PC-9 (cell line): ENCODE results near the gene MKRN2. TPM values are rescaled to one million over a fixed set of nuclear protein-coding genes. Genes with fewer than 3 reads are reported as not detected.

ENCODE experiments used
- BruUV-seq: library from RNA; stranded (reverse); fragments of 400-500 nt; replicated peaks from 2 replicates; lab custom pipeline; 2021; lab: Mats Ljungman, UMichigan
- CTCF ChIA-PET: fragments of 300-600 bp; sonication (Branson Sonifier 250); formaldehyde crosslinking; loops from one replicate; lab custom pipeline; 2022; ENCODE audit warnings: antibody characterized with exemption; lab: Charles Lee
- POLR2A ChIA-PET: fragments of 300-600 bp; sonication (Branson Sonifier 250); formaldehyde crosslinking; loops from one replicate; lab custom pipeline; 2022; ENCODE audit warnings: antibody characterized with exemption; ENCODE audit not compliant: unreplicated experiment; lab: Charles Lee
- DNase-seq, 2 experiments: peaks; one replicate each; pipeline versions ENCODE4 v3.0.0 to v3.0.0-alpha.2; 2015 to 2022; ENCODE audit warnings: mixed read lengths in 1 of 2
- H2AFZ ChIP-seq: fragments of 200-600 bp; sonication (generic); 2 replicates; pipeline ENCODE4 v1.8.1; 2017; ENCODE audit warnings: antibody characterized with exemption
- H3F3A ChIP-seq: fragments of 200-600 bp; sonication (generic); 2 replicates; pipeline ENCODE4 v1.8.1; 2017; ENCODE audit warnings: antibody characterized with exemption, mild to moderate bottlenecking, low read depth; ENCODE audit not compliant: insufficient read depth
- H3K27ac ChIP-seq: fragments of 200-600 bp; sonication (generic); 2 replicates; pipeline ENCODE4 v1.6.1; 2016; ENCODE audit warnings: mixed run types
- H3K27me3 ChIP-seq: fragments of 200-600 bp; sonication (generic); 2 replicates; pipeline ENCODE4 v1.6.1; 2016; ENCODE audit warnings: low read depth, mixed run types; ENCODE audit not compliant: insufficient read depth
- H3K36me3 ChIP-seq: fragments of 200-600 bp; sonication (generic); 2 replicates; pipeline ENCODE4 v1.6.1; 2016; ENCODE audit warnings: low read depth, mixed run types
- H3K4me1 ChIP-seq: fragments of 200-600 bp; sonication (generic); replicated peaks from 2 replicates; pipeline ENCODE4 v1.6.1; 2016; ENCODE audit warnings: mixed run types; ENCODE audit not compliant: insufficient read depth
- H3K4me2 ChIP-seq: fragments of 200-600 bp; sonication (generic); 2 replicates; pipeline ENCODE4 v1.6.1; 2017; ENCODE audit warnings: mixed run types
- H3K4me3 ChIP-seq: fragments of 200-600 bp; sonication (generic); 2 replicates; pipeline ENCODE4 v1.6.1; 2016; ENCODE audit warnings: mixed run types
- H3K79me2 ChIP-seq: fragments of 200-600 bp; sonication (generic); 2 replicates; pipeline ENCODE4 v1.6.1; 2017; ENCODE audit warnings: low read depth, mixed run types
- H3K9me2 ChIP-seq: fragments of 200-600 bp; sonication (generic); 2 replicates; pipeline ENCODE4 v1.8.1; 2017; ENCODE audit warnings: mild to moderate bottlenecking; ENCODE audit not compliant: insufficient read depth
- H3K9me3 ChIP-seq: fragments of 200-600 bp; sonication (generic); 2 replicates; pipeline ENCODE4 v1.8.1; 2016; ENCODE audit warnings: low read depth; ENCODE audit not compliant: insufficient read depth
- H4K20me1 ChIP-seq: fragments of 200-600 bp; sonication (generic); 2 replicates; pipeline ENCODE4 v1.8.1; 2017; ENCODE audit not compliant: insufficient read depth
- EZH2 ChIP-seq: fragments of 200-600 bp; sonication (generic); IDR thresholded peaks from 2 replicates; pipeline ENCODE4 v1.8.0; 2017; ENCODE audit warnings: antibody characterized with exemption, low read depth
- intact Hi-C: fragments of 100-400 bp; cut with micrococcal nuclease; formaldehyde crosslinking; loops from one replicate; pipeline ENCODE4 v1.10.0; 2022; ENCODE audit not compliant: unreplicated experiment
- total RNA-seq: library from RNA; stranded (reverse); gene quantifications from 2 replicates; pipeline ENCODE4 v1.2.3, GENCODE V29; 2021
- TF ChIP-seq, protein P1 (sequence below): fragments of 200-600 bp; sonication (generic); conservative IDR thresholded peaks from 2 replicates; pipeline ENCODE4 v1.6.1; 2017; ENCODE audit warnings: mixed run types, antibody characterized with exemption, mild to moderate bottlenecking, moderate library complexity

Gene MKRN2
- total RNA-seq, 1 experiment from 2014 or later = 25.0 TPM

DNA sequence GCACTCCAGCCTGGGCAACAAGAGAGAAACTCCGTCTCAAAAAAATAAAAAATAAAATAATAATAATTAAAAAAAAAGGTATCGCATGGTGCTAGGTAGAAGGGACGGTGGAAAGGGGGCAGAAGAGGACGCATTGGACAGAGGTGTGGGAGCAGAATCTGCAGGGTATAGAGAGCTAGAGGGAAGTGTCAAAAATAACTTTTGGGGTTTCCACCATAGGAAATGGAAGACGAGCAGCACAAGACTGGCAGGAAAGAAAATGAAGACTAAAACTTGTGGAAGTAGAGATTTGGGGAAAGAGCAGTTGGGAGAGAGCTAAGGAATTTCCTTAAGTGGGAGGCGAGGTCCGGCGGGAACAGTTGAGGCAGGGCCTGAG lies 585 bp upstream of the MKRN2 start:
- Histone ChIP-seq H3K4me1 (peaks cover 21% of the 10 kb centered on the region), H4K20me1 (peaks cover 30% of the 10 kb centered on the region), H2AFZ (peak overlapping the region; percentile 98), H3K4me3 (peak overlapping the region; percentile 74), H3K27ac (peak overlapping the region; percentile 80), H3K9me3 (no peaks in the 10 kb centered on the region), H3K36me3 (no peaks in the 10 kb centered on the region), H3K9me2 (0 out of 2 replicates have a peak, but pooled peaks cover 5% of the 10 kb centered on the region), H3F3A (peaks cover 13% of the 10 kb centered on the region), H3K79me2 (peaks cover 43% of the 10 kb centered on the region), H3K27me3 (no peaks in the 10 kb centered on the region), H3K4me2 (peak overlapping the region; percentile 83)
- no peak for TF ChIP-seq EZH2
- intact Hi-C loops = loop anchor here (1.0 to 5.0 kb wide), 2 partner anchors 74 to 421 kb away; partner anchors contain the start of gene TSEN2
- no peak for DNase-seq
- POLR2A ChIA-PET = interaction anchor here (0.6 to 0.7 kb wide), 3 partner anchors 9 to 1460 kb away, joined by 4 to 13 read pairs (median 11); no protein-coding TSS in a partner anchor
- CTCF ChIA-PET = no interaction called here
- BruUV-seq = TSS peak; percentile 73

DNA sequence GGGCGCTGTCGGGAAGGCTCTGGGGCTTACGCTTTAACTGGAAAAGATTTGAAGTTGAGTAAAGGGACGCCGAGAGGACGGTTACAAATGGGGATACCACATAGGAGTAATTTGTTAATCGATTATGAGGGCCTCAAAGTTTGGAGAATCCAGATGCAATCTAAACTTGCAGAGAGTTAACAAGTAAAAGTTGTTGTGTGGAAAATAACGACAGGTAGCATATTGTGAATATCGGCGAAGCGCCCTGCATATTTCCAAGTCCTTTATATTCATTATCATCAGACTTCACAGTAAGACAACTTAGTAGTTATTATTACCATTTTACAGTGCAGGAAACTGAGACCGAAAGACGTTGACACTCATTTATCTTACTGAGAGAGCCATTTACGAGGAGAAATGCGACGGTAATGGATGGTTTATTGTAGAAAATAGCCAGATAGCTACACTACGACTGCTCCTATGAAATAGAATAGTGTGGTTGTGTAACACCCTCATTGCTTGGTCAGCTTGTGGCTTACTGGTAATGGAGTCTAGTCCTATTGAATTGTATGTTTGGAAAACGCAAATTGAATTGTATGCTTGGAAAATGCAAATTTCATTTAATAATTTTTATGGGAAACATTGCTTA lies 700 bp downstream of the MKRN2 start:
- peak overlapping the region; percentile 80 for H3K27ac ChIP-seq
- POLR2A ChIA-PET = interaction anchor here (0.6 kb wide), 1 partner anchor 390 kb away, joined by 3 read pairs; no protein-coding TSS in a partner anchor
- 0 out of 2 replicates have a peak, but pooled peaks cover 5% of the 10 kb centered on the region for H3K9me2 ChIP-seq
- no TSS peak for BruUV-seq
- H4K20me1 ChIP-seq = peaks cover 42% of the 10 kb centered on the region
- peaks cover 13% of the 10 kb centered on the region for H3F3A ChIP-seq
- H3K36me3 ChIP-seq = no peaks in the 10 kb centered on the region
- no peak for DNase-seq
- H3K27me3 ChIP-seq = no peaks in the 10 kb centered on the region
- no peaks in the 10 kb centered on the region for H3K9me3 ChIP-seq
- peak overlapping the region; percentile 83 for H3K4me2 ChIP-seq
- CTCF ChIA-PET = interaction anchor here (0.6 to 0.7 kb wide), 2 partner anchors 27 to 1337 kb away, joined by 5 read pairs; no protein-coding TSS in a partner anchor
- H2AFZ ChIP-seq = peak overlapping the region; percentile 89
- no peak for TF ChIP-seq EZH2
- TF ChIP-seq, protein P1, sequence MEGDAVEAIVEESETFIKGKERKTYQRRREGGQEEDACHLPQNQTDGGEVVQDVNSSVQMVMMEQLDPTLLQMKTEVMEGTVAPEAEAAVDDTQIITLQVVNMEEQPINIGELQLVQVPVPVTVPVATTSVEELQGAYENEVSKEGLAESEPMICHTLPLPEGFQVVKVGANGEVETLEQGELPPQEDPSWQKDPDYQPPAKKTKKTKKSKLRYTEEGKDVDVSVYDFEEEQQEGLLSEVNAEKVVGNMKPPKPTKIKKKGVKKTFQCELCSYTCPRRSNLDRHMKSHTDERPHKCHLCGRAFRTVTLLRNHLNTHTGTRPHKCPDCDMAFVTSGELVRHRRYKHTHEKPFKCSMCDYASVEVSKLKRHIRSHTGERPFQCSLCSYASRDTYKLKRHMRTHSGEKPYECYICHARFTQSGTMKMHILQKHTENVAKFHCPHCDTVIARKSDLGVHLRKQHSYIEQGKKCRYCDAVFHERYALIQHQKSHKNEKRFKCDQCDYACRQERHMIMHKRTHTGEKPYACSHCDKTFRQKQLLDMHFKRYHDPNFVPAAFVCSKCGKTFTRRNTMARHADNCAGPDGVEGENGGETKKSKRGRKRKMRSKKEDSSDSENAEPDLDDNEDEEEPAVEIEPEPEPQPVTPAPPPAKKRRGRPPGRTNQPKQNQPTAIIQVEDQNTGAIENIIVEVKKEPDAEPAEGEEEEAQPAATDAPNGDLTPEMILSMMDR = no peak
- H3K4me3 ChIP-seq = peak overlapping the region; percentile 74
- peaks cover 21% of the 10 kb centered on the region for H3K4me1 ChIP-seq
- H3K79me2 ChIP-seq = peaks cover 56% of the 10 kb centered on the region
- intact Hi-C loops = loop anchor here (5.0 kb wide), 1 partner anchor 75 kb away; the partner anchor contains the start of gene TSEN2

DNA sequence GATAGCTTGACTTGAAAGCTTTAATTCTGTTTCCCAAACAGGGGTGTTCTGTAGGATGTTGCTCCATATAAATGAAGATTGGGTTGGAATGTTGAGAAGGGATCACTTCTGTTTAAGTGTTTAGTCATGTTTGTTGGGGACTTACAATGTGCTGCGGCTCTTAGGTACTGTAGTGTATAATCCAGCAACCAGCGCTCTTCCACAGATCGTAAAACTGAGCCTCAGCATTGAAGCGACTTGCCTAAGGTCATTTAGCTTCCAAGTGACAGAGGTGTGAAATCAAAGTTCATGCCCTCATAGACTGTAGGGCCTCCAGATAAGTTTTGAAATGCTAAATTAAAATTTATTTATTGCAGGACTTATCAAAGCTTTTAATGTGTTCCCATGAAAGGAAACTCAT lies 1.8 kb downstream of the MKRN2 start:
- H3K9me3 ChIP-seq = no peaks in the 10 kb centered on the region
- no TSS peak for BruUV-seq
- no peak overlapping the region for H2AFZ ChIP-seq
- CTCF ChIA-PET = interaction anchor here (0.5 kb wide), 1 partner anchor 95 kb away, joined by 8 read pairs; no protein-coding TSS in a partner anchor
- peaks cover 67% of the 10 kb centered on the region for H3K79me2 ChIP-seq
- POLR2A ChIA-PET = interaction anchor here (0.6 to 0.7 kb wide), 2 partner anchors 8 to 13 kb away, joined by 6 to 10 read pairs; no protein-coding TSS in a partner anchor
- DNase-seq = no peak
- H3K4me1 ChIP-seq = peaks cover 21% of the 10 kb centered on the region
- peak overlapping the region; percentile 74 for H3K4me3 ChIP-seq
- H4K20me1 ChIP-seq = peaks cover 48% of the 10 kb centered on the region
- intact Hi-C loops = loop anchor here (5.0 kb wide), 1 partner anchor 76 kb away; the partner anchor contains the start of gene TSEN2
- no peaks in the 10 kb centered on the region for H3K27me3 ChIP-seq
- peak overlapping the region; percentile 80; the same call in 1 of the 2 replicates for H3K27ac ChIP-seq
- peak overlapping the region; percentile 83 for H3K4me2 ChIP-seq
- 0 out of 2 replicates have a peak, but pooled peaks cover 5% of the 10 kb centered on the region for H3K9me2 ChIP-seq
- peaks cover 13% of the 10 kb centered on the region for H3F3A ChIP-seq
- H3K36me3 ChIP-seq = no peaks in the 10 kb centered on the region
- TF ChIP-seq, protein P1 = no peak
- no peak for TF ChIP-seq EZH2
